ENCODE results near the gene RMI1. TPM values are rescaled to one million over a fixed set of nuclear protein-coding genes. Genes with fewer than 3 reads are reported as not detected.

RMI1 gene
- polyA plus RNA-seq, 1 donor (not counting 4 experiments of a cell fraction or from before 2014, with no cell fraction given) = 3.6 TPM

- peak overlapping the region; percentile 37 for H2AFZ ChIP-seq (ENCODE audit: control insufficient read depth, low read length)
- H3K27me3 ChIP-seq (ENCODE audit: control insufficient read depth, extremely low read depth, insufficient read depth, low read length) = no peaks in the 10 kb centered on the region
- dilution Hi-C loops (cut with MboI; ENCODE audit: extremely low pct_ligation_motif_present, low sequenced_read_pairs) = no loop called here
- no peaks in the 10 kb centered on the region for H3K36me3 ChIP-seq (ENCODE audit: control insufficient read depth in 2 of 2, extremely low read depth in 1 of 2, insufficient read depth in 2 of 2, low read length in 2 of 2)
- TF ChIP-seq EZH2 (IDR thresholded peaks at IDR 0.05; ENCODE audit: low read length) (no peak), CTCF (optimal IDR thresholded peaks at IDR 0.05 in 1 of 3, IDR thresholded peaks at IDR 0.05 in 1 of 3, conservative IDR thresholded peaks at IDR 0.05 in 1 of 3; ENCODE audit: extremely low read depth in 1 of 3, insufficient read depth in 2 of 3, low read length in 3 of 3) (no peak)
- H3K4me2 ChIP-seq (ENCODE audit: control insufficient read depth, extremely low read depth, insufficient read depth, low read depth, low read length) = no peak overlapping the region
- FAIRE-seq (no peak), DNase-seq (ENCODE audit: low read depth, low spot score) (no peak)
- no peak overlapping the region for H3K4me3 ChIP-seq (ENCODE audit: control insufficient read depth in 2 of 3, extremely low read depth in 1 of 3, insufficient read depth in 2 of 3, low read depth in 1 of 3, low read length in 3 of 3)
- peaks cover 37% of the 10 kb centered on the region for H3K79me2 ChIP-seq (ENCODE audit: control insufficient read depth, insufficient read depth, low read length)
- H3K9me1 ChIP-seq (ENCODE audit: control insufficient read depth, extremely low read depth, insufficient read depth, low read length) = no peaks in the 10 kb centered on the region
- no peaks in the 10 kb centered on the region for H3K9me3 ChIP-seq (ENCODE audit: control insufficient read depth, low read depth, low read length)
- H4K20me1 ChIP-seq (ENCODE audit: control insufficient read depth, extremely low read depth, insufficient read depth, low read length) = no peaks in the 10 kb centered on the region
- peak overlapping the region; percentile 63 for H3K27ac ChIP-seq (ENCODE audit: control insufficient read depth, insufficient read depth, low read length)
- peaks cover 9% of the 10 kb centered on the region for H3K4me1 ChIP-seq (ENCODE audit: control insufficient read depth, extremely low read depth, insufficient read depth, low read length)
- no peak overlapping the region for H3K9ac ChIP-seq (ENCODE audit: control insufficient read depth, extremely low read depth, insufficient read depth, low read length)
Observed at GRCh38 chr9:83986765-83987401, 6.3 kb downstream of the RMI1 start.

DNA sequence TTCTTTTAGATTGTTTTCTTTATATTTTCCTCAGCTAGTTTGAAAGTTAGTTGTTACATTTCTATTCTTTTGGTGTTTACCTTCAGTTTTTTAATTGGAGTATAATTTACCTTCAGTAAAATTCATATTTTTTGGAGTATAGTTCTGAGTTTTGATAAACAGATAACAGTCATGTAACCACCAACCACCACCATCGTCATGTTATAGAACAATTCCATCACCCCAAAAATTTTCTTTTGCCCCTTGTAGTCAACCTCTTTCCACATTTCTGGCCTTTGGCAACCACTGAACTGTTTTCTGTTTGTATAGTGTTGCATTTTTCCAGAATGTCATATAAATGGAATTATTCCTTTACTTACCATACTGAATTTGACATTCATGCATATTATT lies 6.8 kb downstream of the RMI1 start:
- Histone ChIP-seq H3K9me1 (ENCODE audit: control insufficient read depth, extremely low read depth, insufficient read depth, low read length) (no peaks in the 10 kb centered on the region), H2AFZ (ENCODE audit: control insufficient read depth, low read length) (no peak overlapping the region), H3K9ac (ENCODE audit: control insufficient read depth, extremely low read depth, insufficient read depth, low read length) (no peak overlapping the region), H3K4me1 (ENCODE audit: control insufficient read depth, extremely low read depth, insufficient read depth, low read length) (peaks cover 7% of the 10 kb centered on the region), H3K27ac (ENCODE audit: control insufficient read depth, insufficient read depth, low read length) (peak overlapping the region; percentile 13), H3K36me3 (ENCODE audit: control insufficient read depth in 2 of 2, extremely low read depth in 1 of 2, insufficient read depth in 2 of 2, low read length in 2 of 2) (no peaks in the 10 kb centered on the region), H4K20me1 (ENCODE audit: control insufficient read depth, extremely low read depth, insufficient read depth, low read length) (no peaks in the 10 kb centered on the region), H3K27me3 (ENCODE audit: control insufficient read depth, extremely low read depth, insufficient read depth, low read length) (no peaks in the 10 kb centered on the region), H3K9me3 (ENCODE audit: control insufficient read depth, low read depth, low read length) (no peaks in the 10 kb centered on the region), H3K79me2 (ENCODE audit: control insufficient read depth, insufficient read depth, low read length) (peaks cover 35% of the 10 kb centered on the region), H3K4me3 (ENCODE audit: control insufficient read depth in 2 of 3, extremely low read depth in 1 of 3, insufficient read depth in 2 of 3, low read depth in 1 of 3, low read length in 3 of 3) (no peak overlapping the region), H3K4me2 (ENCODE audit: control insufficient read depth, extremely low read depth, insufficient read depth, low read depth, low read length) (no peak overlapping the region)
- FAIRE-seq = no peak
- no peak for DNase-seq (ENCODE audit: low read depth, low spot score)
- no peak for TF ChIP-seq CTCF (optimal IDR thresholded peaks at IDR 0.05 in 1 of 3, IDR thresholded peaks at IDR 0.05 in 1 of 3, conservative IDR thresholded peaks at IDR 0.05 in 1 of 3; ENCODE audit: extremely low read depth in 1 of 3, insufficient read depth in 2 of 3, low read length in 3 of 3)
- no peak for TF ChIP-seq EZH2 (IDR thresholded peaks at IDR 0.05; ENCODE audit: low read length)
- dilution Hi-C loops (cut with MboI; ENCODE audit: extremely low pct_ligation_motif_present, low sequenced_read_pairs) = no loop called here

Measured in keratinocyte (primary cell).